HG02884 (cell line): ENCODE data around the gene SLC7A14.

ENCODE experiments used
- ATAC-seq: cut with Tn5 transposase; IDR thresholded peaks from one replicate; pipeline ENCODE4 v1.9.1; 2021; ENCODE audit warnings: mild to moderate bottlenecking, moderate library complexity; ENCODE audit not compliant: unreplicated experiment

The SLC7A14 gene

DNA sequence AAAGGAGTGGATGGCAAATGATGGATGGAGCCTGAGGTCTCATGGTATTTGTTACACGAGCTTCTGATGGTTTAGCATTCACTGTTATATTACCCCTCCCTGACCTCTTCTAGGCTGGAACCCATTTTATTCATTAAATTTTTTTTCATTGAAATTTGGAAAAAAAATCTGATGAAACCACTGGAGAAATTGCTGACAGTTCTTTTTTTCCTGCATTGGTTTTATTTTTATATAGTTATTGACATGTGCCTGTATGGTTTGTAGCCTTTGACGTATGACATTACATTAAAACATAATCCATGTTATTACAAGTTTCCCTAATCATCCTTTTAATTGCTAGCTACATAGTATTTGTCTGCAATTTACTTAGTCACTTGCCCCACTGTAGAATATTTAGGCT, 85.4 kb downstream of the SLC7A14 start:
- no peak for ATAC-seq

DNA sequence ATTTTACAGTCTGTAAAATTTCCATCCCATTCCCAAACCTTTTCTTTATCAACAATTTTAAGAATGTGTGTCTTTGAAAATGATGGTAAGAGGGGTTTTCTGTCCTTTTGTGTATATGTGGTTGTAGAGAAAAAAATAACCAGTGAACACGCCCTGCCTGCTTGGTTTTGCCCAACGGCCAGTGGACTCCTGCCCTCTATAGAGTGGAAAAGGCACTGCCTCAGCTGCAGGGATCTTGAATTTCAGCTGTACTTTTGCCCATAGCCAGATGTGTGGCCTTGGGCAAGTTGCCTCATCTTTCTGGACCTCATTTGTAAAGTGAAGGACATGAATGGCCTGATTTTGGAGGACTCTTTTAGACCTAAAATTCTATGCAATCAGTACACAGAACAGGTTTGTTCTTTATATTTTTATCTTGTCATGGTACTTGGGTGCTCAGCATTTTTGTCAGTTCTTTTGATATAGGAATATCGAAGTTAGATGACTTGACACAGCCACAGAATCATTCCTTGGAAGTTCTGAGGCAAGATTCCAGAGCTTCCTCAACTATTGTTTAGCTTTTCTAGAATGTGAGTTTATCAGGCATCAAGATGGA, 86.2 kb downstream of the SLC7A14 start:
- no peak for ATAC-seq

DNA sequence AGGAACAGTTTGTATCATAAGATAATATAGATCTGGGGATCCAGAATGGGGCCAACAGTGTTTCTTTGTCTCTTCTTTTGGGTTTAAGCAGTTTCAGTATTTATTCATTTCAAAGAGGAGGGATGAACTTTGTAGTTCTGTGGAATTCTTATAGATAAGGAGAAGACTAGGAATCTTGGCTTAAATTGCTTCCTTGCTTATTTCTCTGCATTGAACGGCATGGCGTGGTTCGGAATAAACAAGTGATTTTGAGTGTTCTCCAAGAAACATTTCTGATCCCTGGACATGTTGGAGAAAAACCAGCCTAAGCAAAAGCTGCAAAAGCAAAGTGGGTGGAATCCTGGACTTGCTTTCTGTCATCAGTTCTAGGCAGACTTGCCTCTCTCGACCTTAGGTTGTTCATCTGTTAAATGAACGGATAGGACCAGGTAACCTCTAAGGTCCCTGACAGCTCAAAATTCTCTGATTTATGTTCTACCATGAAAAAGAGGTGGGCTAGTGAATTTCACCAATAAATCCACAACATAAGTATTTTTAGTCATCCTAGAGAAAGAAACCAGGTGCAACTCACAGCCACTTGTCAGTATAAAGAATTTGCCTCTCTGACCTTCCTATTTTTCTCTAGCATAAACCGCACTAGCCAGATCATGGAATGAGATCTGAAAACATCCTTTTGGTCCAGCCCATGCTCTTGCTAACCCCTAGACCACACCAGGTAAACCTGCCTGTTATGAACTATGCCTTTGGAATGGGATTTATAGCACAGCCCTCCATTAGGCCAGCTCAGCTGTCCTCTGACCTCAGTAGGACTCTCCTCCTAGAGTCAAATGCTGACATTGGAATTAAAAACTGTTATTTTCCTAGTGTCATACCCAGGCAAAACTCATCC, 88.4 kb downstream of the SLC7A14 start:
- no peak for ATAC-seq

DNA sequence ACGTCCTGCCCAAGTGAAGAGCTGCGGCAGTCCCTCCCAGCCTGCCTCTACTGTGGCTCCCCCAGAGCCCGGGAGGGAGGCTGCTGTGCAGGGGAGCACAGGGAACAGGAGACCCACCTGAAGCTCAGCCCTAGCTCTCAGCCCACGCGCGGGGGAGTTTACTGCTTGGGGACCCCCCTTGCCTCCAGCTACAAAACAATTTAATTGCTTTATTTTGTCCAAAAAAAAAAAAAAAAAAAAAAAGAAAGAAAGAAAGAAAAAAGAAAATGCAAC, 89.1 kb downstream of the SLC7A14 start:
- ATAC-seq, result no peak

DNA sequence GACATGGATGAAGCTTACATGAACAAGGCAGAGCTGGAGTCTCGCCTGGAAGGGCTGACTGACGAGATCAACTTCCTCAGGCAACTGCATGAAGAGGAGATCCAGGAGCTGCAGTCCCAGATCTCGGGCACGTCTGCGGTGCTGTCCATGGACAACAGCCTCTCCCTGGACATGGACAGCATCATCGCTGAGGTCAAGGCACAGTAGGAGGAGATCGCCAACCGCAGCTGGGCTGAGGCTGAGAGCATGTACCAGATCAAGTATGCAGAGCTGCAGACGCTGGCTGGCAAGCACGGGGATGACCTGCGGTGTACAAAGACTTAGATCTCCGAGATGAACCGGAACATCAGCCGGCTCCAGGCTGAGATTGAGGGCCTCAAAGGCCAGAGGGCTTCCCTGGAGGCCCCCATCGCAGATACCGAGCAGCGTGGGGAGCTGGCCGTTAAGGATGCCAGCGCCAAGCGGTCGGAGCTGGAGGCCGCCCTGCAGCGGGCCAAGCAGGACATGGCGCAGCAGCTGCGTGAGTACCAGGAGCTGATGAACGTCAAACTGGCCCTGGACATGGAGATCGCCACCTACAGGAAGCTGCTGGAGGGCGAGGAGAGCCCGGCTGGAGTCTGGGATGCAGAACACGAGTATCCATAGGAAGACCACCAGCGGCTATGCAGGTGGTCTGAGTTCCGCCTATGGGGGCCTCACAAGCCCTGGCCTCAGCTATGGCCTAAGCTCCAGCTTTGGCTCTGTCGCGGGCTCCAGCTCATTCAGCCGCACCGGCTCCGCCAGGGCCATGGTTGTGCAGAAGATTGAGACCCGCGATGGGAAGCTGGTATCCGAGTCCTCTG, 89.6 kb downstream of the SLC7A14 start:
- no peak for ATAC-seq

DNA sequence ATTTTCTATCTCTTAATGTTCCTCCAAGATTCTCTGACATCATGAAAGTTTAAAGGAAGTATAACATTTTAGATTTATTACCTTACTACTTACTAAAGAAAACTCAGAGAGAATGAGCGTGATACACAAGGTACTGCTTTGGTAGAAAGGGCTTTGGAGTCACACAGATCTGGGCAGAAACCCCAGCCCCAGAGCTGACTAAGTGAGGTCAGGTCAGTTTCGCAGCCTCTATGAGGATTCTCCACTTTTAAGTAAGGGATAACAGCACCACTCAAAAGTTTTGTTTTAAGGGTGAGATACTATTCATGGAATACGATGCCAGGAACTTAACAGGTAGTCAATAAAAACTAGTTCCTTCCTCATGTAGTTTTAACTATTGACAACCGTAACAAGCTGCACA, 91.1 kb downstream of the SLC7A14 start:
- no peak for ATAC-seq

DNA sequence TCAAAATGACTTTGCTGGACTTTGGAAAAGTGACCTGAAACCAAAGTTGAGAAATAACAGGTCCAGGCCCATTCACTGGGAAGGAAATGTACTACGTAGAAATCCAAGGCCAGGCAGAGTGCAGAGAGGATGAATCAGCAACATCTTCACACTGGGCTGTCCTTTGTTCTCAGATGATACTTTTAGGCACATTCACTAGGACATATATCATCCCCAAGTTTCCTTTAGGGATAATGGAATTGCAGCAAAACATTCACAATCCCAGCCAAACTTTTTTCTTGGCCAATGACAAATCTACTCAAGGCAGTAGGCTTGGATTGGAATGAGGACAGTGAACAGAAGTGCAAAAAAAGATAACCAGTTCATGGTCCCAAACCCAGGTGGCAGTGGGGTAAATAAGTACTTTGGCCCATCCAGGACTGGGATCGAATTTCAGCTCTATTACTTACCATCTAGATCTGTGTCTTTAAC, 92.1 kb downstream of the SLC7A14 start:
- ATAC-seq, result no peak

DNA sequence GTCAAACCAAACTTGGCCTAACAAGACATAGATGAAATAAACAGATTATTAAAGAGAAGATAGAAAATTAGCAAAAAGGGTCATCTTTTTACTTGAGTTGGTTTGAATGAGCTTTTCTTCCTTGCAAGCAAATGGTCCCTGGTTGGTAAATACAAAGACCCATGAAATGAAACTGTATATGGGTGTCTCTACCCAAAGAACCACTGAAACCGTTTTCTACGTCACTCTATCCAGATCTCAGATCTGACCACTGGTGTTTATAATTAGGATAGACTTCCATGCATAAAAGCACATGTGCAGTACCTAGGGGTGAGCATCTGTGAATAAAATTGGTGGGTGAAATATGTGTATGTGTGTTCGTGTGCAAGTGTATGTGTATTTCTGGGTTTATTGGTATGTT, 94.0 kb downstream of the SLC7A14 start:
- no peak for ATAC-seq

DNA sequence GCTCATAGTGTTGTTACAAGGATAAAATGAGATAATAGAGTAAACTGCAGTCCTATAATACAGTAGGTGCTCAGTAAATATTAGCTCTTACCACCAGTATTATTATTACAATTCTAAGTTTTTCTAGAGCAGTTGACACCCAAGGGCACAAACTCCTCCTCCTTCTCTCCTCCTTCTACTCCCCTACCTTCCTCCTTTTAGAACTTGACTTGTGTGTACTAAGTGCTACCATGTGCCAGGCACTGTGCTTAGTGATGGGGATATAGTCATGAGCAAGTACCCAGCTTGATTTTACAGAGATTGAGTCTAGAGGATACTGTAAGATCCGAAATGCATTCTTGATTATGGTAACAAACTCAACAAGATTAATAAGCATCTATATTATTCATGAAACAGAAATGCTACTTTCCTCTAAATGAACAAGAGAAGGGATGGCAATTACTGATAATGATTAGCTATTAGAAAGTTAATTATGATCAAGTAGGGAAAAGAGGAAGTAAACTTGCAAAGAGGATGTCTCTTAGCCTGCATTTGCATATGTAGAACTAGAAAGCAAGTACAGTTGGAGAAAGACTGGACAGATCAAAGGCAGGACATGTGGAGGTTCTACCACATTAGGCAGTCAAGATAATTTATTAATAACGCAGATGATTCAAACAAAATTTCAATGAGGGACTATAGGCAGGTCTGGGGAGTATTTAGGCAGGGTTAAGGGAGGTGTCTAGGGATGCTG, 94.9 kb downstream of the SLC7A14 start:
- no peak for ATAC-seq

DNA sequence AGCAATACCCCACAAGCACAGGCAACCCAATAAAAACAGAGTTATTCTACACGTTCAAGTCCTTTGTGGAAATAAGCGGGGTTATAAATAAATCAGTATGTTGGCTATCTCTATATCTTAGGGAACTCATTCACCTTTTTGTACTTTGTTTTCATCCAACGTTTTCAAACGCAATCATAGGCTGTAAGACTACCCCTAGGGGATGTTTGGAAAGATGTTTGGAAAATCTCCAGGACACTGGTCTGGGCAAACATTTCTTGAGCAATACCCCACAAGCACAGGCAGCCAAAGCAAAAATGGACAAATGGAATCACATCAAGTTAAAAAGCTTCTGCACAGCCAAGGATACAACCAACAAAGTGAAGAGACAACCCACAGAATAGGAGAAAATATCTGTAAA, 97.1 kb downstream of the SLC7A14 start:
- ATAC-seq, result no peak

DNA sequence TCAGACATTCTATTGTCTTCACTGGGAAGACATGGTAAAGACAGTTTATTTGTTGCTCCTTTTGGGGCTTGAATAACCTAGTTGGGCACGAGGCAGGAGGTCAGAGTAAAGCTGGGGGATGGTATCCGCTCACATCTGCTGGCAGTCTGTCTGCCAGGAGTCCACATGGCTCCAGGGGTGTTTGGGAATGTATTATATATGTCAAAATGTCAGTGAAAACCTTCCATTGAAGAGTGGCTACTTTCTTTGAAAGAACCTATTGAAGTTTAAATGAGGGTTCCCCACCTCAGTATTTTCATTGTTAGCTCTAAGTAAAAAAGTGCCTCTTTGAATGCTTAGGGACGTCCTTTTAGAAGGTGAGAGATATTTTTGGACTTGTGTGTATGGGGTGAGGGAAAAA, 98.8 kb downstream of the SLC7A14 start:
- ATAC-seq, result no peak

DNA sequence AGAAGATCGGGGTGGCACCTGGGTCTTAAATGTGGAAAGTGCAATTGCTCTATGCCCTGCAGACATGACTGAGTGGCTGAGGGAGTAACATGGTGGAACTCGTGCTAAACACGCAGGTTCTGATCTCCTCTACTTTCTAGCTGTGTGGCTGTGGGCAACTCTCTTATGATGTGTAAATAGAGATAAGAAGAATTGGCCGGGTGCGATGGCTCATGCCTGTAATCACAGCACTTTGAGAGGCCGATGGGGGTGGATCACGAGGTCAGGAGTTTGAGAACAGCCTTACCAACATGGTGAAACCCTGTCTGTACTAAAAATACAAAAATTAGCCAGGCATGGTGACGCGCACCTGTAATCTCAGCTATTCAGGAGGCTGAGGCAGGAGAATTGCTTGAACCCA, 99.5 kb downstream of the SLC7A14 start:
- no peak for ATAC-seq

DNA sequence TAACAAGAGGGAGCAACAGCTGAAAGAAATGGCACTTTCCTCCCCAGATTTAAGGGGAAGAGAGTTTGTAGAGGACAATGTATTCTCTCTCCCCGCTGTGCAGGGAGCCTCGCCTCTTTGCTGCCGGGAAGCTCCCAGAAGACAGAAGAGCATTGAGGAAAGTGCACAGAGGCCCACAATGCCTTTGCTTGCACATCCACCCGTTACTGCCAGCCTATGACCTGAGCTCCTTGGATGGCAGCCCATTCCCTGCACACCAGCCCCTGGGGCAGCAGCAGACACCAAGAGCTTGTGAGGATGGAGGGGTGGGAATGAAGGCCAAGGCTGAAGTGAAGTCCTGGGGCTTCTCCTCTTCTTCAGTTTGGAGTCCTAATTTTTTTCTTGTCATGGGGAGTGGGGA, 100.2 kb downstream of the SLC7A14 start:
- no peak for ATAC-seq

DNA sequence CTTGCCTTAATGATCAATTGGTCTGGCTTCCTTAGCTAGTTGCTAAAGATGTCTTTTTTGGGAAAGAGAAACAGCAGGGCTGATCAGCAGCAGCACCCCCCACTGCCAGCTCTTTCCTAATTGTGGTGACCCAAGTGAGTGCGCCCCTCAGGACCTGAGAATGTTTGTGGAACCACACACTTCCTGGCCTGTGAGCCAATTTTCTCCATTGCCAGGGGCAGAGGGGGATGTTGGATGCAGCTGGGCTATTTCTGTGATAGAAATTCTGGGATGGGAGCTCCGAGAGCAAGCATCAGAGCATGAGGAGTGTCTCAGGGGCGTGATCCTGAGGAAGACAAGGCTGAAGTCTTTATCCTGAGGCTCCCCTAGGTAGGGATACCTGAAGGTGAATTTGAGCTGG, 100.6 kb downstream of the SLC7A14 start:
- no peak for ATAC-seq

DNA sequence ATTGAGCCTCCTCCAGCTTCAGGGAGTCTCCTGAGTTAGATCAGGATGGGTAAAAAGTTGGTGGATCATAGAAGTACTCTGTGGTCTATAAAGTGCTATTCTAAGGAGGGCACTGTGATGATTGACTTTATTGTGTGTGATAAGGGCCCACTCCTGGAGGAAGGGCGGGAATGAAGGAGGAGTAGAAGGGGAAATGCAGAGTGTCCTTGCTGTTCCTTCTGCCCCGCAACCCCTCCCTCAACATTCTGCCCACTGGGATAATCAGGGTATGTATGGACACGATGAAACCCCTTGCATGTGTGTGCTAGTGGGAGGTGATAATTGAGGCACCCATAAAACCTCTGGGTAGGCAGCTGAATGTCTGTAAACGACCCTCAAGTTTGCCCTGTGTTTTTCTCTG, 101.0 kb downstream of the SLC7A14 start:
- ATAC-seq, result no peak

DNA sequence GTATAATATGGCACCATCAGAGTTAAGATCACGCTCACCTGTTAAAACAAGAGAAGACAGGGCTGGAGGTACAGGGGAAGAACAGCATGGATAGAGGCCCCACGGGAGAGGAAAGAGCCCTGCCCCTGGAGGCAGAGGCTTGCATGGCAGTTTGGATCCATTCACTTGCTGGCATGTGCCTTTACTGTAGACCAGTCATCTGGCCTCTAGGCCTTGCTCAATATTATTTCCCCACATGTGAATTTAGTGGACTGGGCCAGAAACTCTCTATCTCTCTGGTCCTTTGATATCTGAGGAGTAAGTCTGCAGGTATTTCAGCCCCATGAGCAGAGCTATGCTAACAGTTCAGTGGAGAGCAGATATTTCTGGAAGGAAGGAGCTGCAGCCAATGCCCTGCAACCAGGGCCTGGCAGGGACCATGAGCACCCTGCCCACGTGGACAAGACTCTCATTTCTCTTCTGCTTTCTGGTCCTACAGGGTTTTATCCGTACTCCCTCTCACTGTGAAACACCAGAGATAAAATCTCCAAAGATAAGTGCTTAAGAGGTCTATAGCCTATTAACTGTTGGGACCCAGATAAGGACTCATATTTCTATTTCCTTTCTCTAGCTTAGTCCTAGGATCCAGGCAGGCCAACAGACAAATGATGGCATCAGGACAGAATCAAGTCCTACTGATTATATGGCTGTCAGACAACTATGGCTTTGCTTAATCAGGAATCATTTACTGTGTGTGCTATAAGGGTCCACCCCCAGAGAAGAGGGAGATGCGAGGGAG, 102.2 kb downstream of the SLC7A14 start:
- ATAC-seq, result no peak

DNA sequence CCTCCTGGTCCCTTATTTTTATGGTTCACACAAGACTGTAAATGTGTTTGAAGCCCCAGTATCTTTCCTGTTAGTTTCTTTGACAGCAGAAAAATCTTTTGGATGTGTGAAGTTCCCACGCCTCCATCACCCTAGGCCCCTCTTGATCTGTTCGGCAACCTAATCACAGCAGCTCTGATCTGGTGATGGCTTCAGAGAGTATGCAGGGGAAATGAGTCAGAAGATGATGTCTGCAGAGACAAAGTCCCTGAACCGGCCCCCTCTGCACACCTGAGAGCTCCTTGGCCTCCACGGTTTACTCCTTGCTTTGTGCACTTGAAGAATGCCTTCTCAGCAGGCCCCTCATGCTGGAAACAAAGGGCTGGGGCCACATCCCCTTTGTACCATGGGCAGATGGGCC, 103.7 kb downstream of the SLC7A14 start:
- ATAC-seq, result no peak

DNA sequence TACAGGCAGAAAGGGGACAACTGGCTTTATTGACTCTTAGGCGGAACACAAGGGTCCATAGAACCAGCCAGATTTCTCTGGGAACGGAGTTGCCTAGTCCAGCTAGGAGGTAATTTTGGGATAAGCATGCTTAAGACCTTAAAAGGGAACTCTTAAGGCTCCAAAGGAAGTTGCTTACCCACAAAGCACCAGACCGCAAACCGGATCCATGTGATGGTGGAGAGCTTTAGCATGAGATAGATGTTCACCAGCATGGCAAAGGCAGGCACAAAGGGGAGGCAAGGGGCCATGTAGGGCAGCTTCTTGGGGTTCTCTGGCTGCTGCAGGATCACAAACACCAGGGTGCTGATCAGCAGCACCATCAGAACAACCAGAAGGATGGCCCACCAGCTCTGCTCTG, 105.8 kb downstream of the SLC7A14 start:
- no peak for ATAC-seq

DNA sequence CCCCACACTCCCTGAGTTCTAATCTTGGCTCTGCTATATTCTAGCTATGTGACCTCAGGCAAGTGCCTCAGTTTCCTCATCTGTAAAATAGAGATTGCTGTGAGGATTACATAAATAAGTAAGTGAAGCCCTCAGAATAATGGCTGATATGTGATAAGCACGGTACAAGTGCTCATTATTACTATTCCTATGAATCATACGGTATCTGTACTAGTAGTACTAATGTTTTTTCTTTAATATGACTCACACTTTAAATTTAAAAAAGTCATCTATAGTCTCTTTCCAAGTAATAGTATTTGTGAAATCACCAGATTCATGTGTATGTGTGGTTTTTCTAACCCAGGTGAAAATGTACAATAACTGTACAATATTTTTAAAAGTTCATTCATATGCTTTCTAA, 108.5 kb downstream of the SLC7A14 start:
- no peak for ATAC-seq

DNA sequence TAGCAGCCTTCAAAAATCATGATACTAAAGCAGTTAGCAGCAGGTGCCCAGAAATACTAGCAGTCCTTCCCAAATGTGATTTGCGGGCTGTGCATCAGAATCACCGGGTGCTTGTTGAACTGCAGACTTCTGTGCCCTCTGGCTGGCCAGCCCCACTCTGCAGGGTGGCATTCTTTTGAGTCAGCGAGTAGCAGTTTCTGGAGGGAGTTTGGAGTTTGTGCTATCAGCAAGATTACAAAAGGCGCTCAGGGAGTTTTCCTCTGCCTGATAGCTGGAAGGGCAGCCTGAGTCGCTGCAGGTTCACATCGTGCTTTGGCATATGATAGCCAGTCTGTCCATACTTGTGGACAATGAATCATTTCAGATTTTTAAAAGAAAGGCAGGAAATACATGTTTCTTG, 109.6 kb downstream of the SLC7A14 start:
- no peak for ATAC-seq
